ENCODE measurements around the gene KLF15.

Gene KLF15

DNA sequence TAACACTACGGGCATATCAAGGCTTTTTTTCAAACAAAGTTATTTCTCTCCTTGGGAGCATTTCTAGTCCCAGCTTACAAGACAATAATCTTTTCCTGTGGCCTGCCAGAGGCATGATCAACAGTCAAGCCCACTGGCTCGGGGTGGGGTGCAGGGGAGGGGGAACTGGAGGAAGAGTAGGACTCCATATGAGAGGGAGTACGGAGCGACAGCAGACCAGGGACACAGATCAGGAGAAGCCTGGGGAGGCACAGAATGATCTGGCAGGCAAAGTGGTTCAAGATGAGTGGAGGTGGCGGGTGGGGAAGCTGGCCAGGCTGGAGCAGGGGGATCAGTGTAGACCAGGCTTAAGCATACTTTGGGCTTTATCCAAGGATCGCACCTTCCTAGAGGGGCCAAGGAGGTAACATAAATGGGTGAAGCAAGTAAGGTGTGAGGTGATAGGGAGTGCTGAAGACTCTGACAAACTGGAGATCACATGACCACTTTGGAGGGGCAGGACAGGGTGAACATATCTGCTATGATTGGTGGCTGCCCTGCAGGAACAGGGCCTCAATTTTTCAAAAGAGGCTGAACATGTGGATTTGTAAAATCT, 37.4 kb downstream of the KLF15 start:
- DNase-seq = no peak

DNA sequence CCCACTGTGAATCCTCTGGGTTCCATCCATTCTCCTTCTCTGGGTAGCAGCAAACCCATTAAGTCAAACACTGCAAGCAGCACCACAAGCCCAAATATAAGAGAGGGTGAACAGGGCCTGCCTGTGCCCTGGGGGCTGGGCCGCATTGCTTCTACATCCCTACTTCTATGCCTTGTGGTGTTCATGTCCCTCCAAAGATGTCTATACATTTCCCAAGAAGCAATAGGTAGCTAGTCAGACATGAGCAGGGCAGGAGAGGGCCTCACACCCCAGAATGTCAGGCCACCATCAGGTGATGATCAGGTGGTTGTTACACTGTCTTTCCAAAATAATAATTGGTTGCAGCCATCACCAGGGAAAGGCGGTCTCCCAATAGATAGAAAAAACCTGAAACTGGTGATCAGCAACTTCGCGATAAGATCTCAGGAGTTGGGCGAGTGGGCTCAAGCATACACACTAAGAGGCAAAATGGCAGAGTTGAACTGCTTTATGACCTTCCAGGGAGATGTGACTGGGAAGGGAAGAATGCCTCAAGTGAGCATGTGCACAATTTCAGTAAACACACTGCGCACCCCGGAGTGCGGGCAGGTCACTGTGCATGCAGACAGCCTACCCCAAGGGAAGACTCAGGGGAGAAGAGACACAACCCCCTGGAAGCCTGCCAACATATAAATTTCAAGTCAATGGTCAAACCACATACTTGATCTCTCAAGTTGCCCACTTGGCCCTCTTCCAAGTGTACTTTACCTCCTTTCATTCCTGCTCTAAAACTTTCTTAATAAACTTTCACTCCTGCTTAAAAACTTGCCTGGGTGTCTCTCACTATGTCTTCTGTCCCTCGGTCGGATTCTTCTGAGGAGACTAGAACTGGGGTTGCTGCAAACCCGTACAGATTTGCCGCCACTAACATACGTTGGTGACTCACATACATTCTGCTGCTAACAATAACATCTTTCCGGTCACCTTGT, 39.9 kb downstream of the KLF15 start:
- no peak for DNase-seq

DNA sequence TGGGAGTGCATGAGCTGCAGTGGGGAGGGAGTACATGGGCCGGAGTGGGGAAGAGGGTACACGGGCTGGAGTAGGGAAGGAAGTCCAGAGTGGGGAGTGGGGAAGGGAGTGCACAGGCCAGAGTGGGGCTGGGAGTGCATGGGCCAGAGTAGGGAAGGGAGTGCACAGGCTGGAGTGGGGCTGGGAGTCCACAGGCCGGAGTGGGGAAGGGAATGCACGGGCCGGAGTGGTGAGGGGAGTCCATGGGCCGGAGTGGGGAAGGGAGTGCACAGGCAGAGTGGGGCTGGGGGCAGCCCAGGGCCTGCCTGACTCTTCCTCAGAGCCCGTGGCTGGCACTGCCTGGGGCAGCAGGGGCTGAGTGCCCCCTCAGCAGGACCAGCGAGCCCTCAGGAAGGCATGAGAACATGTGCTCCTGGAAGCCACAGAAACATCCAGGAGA, 40.7 kb downstream of the KLF15 start:
- no peak for DNase-seq

DNA sequence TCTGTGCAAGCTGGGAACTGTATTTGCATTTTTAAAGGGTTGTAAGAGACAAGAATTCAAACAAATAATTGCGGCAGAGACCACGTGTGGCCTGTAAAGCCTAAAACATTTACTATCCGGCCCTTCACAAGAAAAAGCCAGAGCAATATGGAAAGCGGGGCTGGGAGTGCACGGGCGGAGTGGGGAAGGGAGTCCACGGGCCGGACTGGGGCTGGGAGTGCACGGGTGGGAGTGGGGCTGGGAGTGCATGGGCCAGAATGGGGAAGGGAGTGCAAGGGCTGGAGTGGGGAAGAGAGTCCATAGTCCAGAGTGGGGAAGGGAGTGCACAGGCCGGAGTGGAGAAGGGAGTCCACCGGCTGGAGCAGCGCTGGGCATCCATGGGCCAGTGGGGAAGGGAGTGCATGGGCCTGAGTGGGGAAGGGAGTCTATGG, 41.2 kb downstream of the KLF15 start:
- DNase-seq = no peak

DNA sequence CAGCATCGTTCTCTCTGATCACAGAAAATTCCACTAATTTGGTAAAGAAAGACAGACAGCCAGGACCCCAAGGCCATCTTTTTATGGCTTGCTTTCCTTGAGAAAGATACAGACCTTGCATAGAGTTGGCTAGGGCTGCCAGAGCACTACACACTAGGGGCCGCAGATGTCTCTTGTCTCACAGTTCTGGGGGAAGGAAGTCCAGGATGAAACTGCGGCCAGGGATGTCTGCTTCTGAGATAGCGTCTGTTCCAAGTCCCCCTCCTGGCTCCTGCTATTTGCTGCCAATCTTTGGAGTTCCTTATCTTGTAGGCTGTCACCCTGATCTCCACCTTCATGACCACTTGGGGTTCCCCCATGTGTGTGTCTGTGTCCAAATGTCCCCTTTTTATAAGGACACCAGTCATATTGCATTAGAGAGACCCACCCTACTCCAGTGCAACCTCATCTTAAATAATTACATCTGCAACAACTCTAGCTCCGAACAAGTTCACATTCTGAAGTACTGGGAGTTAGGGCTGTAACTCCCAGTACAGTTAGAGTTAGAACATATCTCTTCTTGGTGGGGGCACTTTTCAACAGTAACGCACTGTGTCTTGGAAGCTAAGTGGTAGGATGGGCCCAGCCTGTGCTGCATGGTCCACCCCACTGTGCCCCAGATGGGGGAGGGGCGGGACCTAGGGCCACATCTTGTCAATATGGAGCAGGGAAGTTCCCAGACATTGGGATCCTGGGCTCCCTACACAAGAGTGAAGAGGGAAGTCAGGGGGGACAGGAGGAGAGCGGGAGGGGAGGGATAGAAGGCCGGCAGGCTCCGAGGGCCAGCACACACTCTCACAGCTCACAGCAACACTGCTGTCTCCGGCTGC, 42.2 kb downstream of the KLF15 start:
- no peak for DNase-seq

DNA sequence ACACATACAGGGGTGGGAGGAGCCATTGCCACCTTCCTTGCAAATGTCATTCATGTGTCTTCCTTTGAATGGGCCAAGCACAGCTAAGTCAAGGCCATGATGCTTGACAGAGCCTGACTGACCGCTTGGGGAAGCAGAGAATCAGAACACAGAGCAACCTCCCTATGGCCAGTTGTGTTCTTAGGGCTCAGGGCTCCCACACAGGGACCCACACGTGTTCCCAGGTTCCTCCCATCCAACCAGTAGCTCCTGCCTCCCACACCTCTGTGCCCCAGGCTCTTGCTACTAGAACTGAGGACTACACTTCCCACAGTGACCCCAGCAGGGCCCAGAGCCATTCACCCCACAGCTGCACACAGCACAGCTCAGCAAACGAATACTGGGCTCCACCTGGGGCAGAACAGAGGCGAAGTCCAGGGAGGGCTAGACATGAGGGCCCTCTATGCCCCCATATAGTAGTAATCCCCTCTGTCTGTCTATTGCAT, 42.9 kb downstream of the KLF15 start:
- no peak for DNase-seq

DNA sequence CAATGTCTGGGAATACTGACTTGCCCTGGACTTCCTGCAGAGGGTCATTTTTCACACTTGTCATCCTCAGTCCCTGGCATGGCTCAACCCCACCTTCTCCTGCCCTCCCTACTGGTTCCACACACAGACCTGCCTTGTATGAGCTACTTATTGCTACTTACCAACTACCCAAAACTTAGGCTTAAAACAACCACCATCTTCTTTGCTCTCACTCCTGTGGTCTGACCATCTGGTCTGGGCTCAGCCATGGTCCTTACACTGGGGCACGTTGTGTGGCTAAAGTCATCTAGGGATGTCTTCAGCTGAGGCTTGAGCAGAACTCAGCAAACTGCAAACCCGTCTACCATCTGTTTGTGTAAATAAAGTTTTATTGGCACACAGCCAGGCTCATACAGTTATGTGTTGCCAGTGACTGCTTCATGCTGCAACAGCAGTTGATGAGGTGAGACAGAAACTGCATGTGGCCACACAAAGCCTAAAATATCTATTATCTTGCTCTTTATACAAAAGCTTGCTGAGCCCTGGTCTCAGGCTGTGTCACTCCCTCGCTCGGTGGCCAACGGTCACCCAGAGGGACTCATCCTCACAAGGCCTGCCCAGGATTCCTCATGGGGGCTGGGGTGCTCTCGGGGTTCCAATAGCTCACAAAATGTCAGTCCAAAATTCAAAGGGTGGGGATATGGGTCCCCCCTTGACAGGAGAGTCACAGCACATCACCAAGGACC, 43.5 kb downstream of the KLF15 start:
- DNase-seq = no peak

DNA sequence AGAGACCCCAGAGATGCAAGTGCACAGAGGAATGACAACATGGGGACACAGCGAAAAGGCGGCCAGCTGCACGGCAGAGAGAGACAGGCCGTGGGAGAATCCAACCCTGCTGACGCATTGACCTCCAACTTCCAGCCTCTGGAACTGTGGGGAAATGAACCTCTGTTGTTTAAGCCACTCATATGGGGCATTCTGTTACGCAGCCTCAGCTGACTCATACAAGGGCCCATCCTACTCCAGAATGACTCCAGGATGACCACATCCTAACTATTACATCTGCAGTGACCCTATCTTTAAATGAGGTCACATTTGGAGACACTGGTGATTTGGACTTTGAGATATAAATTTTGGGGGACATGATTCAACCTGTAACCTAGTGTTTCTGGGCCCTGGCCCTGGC, 44.0 kb downstream of the KLF15 start:
- DNase-seq = no peak

DNA sequence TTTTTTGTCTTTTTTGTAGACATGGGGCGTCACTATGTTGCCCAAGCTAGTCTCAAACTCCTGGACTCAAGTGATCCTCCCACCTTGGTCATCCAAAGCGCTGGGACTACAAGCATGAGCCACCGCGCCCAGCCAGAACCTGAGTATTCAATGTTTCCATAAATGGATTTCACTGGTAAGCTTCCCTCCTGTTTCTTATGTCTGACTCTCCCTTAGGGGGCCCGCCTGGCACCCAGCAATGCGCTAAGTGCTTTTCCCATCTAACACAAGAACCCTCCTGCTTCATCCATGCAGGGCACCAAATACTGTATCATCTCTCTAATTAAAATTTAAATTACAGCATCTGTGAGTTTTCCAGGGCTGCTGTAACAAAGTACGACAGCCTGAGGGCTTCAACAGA, 44.9 kb downstream of the KLF15 start:
- DNase-seq = no peak

DNA sequence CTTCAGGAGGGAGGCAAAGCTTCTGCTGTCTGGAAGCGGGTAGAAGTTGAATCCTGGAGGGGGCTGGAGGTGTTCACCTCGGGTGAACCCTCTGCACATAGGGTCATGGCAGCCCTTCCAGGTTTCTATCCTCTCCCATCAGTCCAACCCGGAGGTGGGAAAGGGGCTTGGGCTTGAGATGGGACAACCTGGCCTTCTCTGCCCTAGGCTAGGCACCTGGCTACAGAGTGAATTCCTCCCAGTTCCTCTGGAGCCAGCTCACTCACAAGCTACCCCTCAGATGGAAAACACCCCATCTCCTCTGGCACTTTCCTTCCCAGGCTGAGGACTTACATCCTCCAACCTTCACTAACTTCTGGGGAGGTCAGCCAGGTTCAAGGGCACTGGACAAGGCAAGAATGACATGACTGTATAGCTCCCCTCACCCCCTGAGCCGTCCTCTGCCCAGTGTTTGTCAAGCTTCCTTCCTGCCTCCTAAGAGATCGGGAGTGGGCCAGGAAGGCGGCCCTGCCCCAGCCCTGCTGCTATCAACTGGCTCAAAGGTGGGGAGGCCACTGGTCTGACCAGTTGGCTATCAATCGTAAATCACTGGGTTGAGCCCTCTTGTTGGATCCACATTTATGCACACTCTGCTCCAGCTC, 45.8 kb downstream of the KLF15 start:
- no peak for DNase-seq

DNA sequence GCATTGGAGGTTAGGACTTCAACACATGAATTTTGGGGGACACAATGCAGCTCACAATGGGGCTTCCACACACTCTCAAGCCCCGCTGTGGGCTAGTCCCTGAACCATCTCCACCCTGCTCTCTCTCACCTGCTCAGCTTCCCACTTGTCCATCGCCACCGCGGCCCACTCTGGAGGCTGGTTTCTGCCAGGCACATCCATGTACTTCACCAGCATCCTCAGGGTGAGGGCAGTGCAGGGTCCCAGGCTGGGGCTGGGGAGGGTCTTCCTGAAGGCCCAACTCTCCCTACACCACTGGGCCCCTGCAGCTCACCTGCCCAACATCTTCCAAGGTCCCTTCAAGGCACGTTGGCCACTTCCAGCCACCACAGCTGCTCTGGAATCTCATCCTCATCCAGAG, 46.4 kb downstream of the KLF15 start:
- no peak for DNase-seq

DNA sequence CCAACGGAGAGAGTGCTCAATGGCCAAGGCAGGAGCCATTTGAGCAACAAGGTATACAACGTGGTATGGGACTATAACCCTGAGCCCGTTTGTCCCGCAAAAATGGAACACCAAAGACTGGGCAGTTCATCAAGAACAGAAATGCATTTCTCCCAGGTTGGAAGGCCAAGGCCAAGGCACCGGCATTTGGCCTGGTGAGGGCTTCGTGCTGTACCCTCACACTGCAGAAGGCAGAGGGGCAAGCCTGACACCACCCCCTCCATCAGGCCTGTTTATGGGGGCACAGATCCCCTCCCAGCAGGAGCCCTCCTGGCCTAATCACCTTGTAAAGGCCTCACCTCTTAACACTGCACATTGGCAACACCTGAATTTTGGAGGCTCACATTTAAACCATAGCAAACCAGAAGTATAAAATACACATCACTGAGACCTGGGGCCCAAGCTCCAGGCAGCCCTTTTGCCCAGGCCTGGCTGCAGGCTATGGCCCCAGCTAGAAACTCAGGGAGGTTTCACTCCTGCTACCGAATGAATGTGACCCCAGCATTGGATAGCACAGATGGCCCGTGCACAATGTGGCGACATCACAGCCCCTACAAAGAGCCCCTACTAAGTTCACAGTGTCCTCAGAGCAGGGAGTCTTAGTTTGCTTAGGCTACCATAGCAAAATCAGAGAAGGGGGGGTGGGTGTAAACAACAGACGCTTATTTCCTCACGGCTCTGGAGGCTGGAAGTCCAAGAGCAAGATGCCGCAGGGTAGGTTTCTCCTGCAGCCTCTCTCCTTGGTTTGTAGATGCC, 47.1 kb downstream of the KLF15 start:
- DNase-seq = no peak

DNA sequence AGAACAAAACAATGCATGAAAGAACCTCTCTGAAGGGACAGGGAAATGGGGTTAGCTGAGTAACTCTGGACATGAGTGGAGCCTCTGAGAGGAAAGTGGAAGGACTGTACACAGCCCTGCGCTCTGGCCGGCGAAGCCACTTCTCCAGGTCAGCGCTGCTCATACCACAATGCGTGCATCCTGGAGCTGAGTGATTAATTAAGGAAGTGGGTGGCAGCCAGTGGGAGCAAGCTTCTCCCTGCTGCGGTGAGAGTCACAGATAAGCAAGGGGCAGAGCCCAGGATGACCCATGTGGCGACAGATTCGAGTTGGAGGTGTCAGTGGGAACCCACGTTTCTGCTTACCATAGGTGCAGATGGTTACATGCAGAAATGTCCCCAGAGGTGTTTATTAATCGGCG, 48.0 kb downstream of the KLF15 start:
- no peak for DNase-seq

DNA sequence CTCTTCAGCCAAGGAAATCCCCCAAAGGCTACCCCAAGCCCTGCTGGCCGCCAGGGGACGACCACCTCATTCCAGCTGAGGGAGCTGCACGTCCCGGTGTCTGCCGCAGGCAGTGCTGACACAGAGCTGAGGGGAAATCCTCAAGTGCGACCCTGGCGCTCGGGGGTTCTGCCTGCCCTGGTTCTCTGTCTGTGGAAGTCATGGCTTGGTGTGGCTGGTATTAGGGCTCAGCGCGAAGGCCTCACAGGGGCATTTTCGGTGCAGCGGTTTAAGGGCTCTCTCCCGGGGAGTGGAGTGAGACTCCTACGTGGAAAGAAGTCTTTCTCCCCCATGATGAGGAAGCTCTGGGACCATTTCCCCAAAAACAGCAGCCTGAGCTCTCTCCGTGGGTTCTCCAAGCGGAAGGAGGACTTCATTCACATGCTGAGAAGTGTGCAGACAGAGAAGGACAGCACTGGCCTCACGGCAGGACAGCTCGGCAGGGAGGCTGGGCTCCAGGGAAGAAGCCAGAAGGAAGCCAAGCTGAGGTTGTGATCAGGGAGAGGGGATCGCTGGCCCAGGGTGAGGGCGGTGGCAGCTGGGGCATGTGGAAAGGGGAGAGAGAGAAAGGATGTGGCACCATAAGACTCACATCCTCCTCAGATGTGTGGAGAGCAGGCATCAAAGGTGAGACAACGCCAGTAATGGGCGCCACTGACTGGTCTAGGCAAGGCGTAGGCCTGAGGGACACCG, 48.6 kb downstream of the KLF15 start:
- DNase-seq = no peak

DNA sequence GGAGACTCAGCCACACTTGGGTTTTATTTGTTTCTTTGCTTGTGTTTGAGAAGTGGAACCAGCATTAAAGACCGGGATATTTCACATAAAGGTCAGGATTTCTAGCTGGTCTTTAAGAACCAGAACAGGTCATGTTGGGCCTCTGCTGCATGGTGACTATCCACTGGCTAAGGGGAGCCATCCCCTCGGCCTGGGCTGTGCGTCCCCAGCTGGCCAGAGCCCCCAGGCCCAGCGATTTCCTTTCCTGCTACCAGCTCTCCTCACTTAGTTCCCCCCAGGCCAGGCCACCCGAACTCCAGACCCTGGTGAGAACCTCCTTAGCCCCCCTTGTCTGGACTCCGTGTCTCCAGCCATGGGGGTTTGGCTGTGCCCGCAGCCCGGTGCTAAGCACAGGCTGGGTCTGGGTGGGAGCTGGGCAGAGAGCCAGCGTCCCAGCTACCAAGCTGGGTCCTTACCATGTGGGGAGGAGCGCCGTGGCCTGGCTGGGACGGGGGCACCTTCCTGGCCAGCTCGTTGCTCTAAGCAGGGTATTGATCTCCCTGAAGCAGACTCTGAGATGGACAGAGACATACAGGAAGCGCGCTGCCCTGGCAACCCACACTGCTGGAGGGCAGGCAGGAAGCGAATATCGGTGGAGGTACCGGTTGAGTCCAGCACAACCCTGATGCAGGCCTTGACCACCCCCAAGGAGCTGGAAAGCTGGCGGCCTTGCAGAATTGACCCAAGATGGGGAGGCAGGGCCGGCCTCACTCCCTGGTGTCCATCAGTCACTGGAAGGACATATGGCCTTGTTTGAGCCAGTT, 49.4 kb downstream of the KLF15 start:
- DNase-seq = no peak

DNA sequence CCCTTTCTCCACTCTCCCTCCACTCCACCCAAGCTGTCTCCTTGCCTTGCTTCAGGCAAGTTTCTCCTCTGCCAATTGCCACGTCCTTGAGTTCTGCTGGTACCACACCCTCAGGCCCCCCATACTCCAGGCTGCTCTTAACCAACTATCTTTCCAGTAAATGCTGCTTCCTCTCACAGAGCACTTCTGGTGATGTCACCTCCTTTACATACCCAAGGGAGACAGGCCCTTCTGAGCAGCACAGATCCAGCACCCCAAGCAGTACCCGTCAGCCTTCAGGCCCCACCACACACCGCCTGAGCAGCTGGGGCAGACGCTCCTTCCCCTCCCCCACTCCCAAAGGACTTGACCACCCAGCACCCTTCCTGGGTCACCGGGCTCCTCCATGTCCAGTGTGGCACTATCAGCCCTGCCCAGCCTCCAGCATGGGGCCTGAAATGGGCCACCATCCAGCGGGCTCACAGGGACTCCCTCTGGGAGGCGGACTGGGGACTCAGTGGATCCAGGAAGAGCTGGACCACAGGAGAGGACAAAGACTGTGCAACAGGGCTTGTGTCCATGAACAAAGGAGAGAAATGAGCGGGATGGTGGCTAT, 50.2 kb downstream of the KLF15 start:
- DNase-seq = no peak

DNA sequence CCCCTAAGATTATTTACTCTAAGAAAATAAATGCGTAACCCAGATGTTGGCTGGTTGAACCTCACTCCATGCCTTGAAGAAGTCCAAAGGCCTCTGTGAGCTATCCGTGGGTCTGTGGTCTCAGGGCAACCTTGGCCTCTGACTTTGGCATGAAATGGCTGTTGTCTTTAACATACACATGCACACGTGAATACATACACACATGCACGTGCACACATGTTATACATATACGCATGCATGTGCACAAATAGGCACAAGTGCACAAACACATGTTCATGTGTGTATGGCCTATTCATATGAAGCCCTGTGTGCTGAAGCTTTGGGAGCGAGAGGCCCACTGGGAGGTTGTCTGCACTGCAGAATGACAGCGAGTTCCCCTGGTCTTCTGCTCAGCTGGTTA, 50.8 kb downstream of the KLF15 start:
- DNase-seq = no peak

DNA sequence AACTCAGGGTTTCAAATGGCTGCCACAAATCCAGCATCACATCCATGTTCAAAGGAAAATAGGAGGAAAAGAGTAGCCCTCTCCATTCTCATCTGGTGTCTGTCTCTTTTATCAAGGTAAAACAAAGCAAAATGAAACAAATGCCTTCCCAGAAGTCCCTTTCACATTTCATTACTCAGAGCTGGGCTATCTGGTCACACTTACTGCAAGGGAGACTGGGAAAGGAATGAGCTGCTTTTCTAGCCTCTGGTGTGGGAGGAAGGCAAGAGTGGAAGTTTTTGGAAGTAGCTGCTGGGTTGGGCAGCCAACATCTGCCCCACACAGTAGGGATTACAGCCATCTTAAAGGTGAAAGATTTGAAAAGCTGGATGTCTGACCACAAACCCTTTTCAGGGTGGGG, 51.8 kb downstream of the KLF15 start:
- DNase-seq = no peak

DNA sequence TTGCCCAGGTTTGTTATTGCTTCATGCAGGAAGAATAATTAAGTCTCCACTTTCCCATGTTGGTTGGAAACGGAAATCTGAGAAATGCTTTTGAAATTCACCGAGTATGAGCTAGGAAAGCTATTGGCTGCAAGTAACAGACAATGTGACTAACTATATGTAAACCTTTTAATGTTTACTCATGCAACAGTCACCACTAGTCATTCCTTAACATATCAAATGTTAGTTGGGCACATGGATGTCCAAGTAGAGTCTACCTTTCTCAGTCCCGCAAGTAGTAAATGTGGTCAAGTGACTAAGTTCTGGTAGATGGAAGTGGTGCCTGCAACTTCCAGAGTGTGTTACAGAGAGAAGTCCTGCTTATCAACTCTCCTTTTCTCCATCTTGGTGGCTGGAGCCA, 52.5 kb downstream of the KLF15 start:
- no peak for DNase-seq
